ENCODE data around the gene PDGFRB. TPM values are rescaled to one million over a fixed set of nuclear protein-coding genes. Genes with fewer than 3 reads are reported as not detected.

PDGFRB gene
- total RNA-seq, 1 experiment from 2014 or later: 0.34 TPM

DNA sequence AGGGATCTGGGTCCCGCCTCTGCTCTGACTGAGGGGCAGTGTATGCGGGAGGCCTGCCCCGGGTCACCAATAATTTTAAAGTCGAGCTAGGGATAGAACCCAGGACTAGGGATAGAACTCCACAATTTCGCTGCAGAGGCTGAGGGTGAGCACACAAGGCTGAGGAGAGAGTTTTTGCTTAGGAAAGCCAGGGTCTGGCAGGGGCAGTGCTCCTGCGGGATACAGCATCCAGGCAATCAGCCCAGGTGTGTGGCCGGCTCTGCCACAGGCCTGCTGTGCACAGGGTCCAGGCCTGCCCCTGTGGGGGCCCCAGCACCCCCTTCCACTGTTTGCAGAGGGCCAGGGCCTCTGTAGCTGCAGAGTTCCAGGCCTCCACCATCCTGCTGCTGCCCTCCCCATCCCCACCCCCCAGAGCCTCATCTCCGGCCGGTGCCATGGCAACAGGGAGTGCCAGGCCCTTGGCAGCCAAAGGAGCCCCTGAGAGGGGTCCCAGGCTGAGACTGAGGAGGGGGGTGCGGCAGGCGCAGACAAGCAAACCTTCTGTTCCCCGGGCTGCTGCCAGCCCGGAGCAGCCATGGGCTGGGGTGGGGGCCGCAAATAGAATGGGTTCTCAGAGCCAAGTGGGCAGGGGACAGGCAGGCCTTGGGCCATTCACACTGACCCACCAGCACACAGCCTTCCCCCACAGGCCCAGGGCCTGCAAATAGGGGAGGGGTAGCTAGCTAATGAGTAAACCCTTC, 8.6 kb downstream of the PDGFRB start:
- H3K79me2 ChIP-seq (ENCODE audit: insufficient read depth, low read length): no peaks in the 10 kb centered on the region
- no TSS peak for BruUV-seq (replicated peaks)
- H3K36me3 ChIP-seq (ENCODE audit: control insufficient read depth in 1 of 2, insufficient read depth in 2 of 2, low read length in 2 of 2): no peaks in the 10 kb centered on the region
- CTCF ChIA-PET: no interaction called here
- H3K9me2 ChIP-seq (ENCODE audit: insufficient read depth): no peaks in the 10 kb centered on the region
- H3K4me2 ChIP-seq (ENCODE audit: low read length): no peak overlapping the region
- intact Hi-C loops (cut with micrococcal nuclease): no loop called here
- H3K9ac ChIP-seq (ENCODE audit: low read length): no peak overlapping the region
- no peak overlapping the region for H3K27ac ChIP-seq (ENCODE audit: low read depth, low read length)
- H3K9me3 ChIP-seq (ENCODE audit: control insufficient read depth in 1 of 2, insufficient read depth in 1 of 2, low read depth in 1 of 2, low read length in 2 of 2): no peaks in the 10 kb centered on the region
- no peak for ATAC-seq
- no peaks in the 10 kb centered on the region for H3K27me3 ChIP-seq (ENCODE audit: insufficient read depth, low read length)
- no peaks in the 10 kb centered on the region for H4K20me1 ChIP-seq (ENCODE audit: insufficient read depth)
- TF ChIP-seq ZNF274 (IDR thresholded peaks at IDR 0.05; ENCODE audit: low read depth, low read length): no peak
- no peak for TF ChIP-seq SP1 (IDR thresholded peaks at IDR 0.05; ENCODE audit: low read depth)
- no peak for TF ChIP-seq SRF (IDR thresholded peaks at IDR 0.05; ENCODE audit: low read depth)
- no peak for TF ChIP-seq CEBPB (IDR thresholded peaks at IDR 0.05; ENCODE audit: low read depth)
- TF ChIP-seq REST (IDR thresholded peaks at IDR 0.05; ENCODE audit: low read depth): no peak
- no peak for TF ChIP-seq EZH2phosphoT487 (IDR thresholded peaks at IDR 0.05; ENCODE audit: borderline replicate concordance)
- TF ChIP-seq CBX3 (IDR thresholded peaks at IDR 0.05; ENCODE audit: low read depth): no peak
- no peak for TF ChIP-seq POLR2AphosphoS5 (IDR thresholded peaks at IDR 0.05; ENCODE audit: low read depth, low read length)
- TF ChIP-seq FOSL1 (IDR thresholded peaks at IDR 0.05; ENCODE audit: low read depth): no peak
- TF ChIP-seq EGR1 (IDR thresholded peaks at IDR 0.05; ENCODE audit: low read depth): no peak
- TF ChIP-seq ELF1 (IDR thresholded peaks at IDR 0.05; ENCODE audit: borderline replicate concordance, low read depth): no peak
- TF ChIP-seq EZH2 (IDR thresholded peaks at IDR 0.05): no peak
- no peak for TF ChIP-seq TCF7L2 (IDR thresholded peaks at IDR 0.05; ENCODE audit: borderline replicate concordance, extremely low read depth, insufficient read depth, insufficient read length)
- TF ChIP-seq ZFX (IDR thresholded peaks at IDR 0.05): no peak
- no peak for TF ChIP-seq JUND (IDR thresholded peaks at IDR 0.05)
- no peak for TF ChIP-seq POLR2A (IDR thresholded peaks at IDR 0.05; ENCODE audit: borderline replicate concordance, extremely low read depth, insufficient read depth, insufficient read length)
- DNase-seq (ENCODE audit: low read depth, low spot score): no peak
- RAD21 ChIA-PET (ENCODE audit: low non-redundant PET in 1 of 2, low total read pairs in 2 of 2, uncharacterized antibody in 2 of 2, unreplicated experiment in 2 of 2): no interaction called here
- H2AFZ ChIP-seq (ENCODE audit: low read depth, low read length, poor library complexity, severe bottlenecking): no peak overlapping the region
- H3K4me1 ChIP-seq (ENCODE audit: control insufficient read depth in 1 of 2, insufficient read depth in 2 of 2, low read length in 2 of 2): peaks cover 0 to 17% of the 10 kb centered on the region in 2 experiments; a peak in 2 of 4 replicates
- H3K4me3 ChIP-seq (replicated peaks in 1 of 2; ENCODE audit: low read depth in 1 of 2, low read length in 2 of 2): no peak overlapping the region
- POLR2A ChIA-PET: no interaction called here

All from HCT116 (cell line).